ENCODE results near the gene DGKQ.
"Not testable (repeated sequence)": the region's sequence is repeated elsewhere in the genome, so short reads cannot be mapped to it uniquely, and the experiment has no call there.

Gene DGKQ

GRCh38 chr4:949656-950055 lies 23.7 kb downstream of the DGKQ start:
- no peak for DNase-seq (ENCODE audit: low spot score)

DNA sequence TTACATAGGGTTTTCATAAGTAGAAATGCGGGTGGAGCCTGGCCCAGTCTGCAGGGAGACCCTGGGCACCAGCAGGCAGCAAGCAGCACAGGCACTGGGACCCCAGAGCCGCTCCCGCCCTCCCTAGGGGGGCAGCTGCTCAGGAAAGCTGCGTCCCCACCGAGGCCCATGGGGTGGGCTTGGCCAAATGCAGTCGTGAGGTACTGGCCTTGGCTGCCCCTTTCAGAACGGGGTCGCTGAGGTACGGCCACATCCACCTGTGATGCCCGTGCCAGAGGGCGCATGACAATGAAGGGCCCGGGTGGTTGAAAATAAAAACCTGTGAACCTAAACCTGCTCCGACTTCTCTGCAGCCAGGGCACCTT lies 24.5 kb downstream of the DGKQ start:
- DNase-seq (ENCODE audit: low spot score): no peak

DNA sequence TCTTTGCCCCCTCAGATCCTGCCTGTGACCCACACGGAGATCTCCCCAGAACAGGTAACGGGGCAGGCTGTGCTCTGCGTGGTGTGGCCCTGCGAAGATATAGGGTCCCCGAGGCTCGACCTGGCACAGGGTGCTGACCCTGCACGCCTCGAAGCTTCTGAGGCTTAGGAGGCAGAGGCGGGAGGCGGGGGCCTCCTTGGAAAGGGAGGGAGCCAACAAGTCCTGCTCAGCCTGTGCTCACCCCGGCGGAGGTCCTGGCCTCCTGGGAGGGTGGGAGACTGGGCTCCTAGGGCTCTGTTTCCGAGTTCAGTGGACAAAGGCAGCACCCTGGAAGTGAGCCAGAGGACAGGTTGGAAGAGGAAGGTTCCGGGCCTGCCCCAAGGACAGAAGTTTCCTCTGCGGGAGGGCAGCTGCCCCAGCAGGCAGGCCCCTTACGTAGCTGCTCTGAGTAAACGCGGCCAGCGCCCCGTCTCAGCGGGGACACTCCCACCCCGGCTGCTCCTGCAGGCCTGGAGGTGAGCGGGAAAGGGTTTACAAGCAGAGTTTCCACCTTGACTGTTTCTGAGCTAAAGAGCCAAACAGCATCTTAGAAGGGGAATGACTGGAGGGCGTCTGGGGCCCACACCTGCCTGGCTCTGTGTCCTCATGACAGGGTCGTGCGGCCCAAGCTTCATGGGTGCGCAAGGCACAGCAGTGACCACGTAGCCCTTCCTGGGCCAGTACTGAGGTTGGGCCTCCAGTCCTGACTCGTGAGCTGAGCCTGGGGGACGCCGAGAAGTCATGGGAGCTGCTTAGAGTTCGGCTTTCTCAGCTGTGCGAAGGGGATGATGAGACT lies 25.1 kb downstream of the DGKQ start:
- DNase-seq (ENCODE audit: low spot score): no peak

DNA sequence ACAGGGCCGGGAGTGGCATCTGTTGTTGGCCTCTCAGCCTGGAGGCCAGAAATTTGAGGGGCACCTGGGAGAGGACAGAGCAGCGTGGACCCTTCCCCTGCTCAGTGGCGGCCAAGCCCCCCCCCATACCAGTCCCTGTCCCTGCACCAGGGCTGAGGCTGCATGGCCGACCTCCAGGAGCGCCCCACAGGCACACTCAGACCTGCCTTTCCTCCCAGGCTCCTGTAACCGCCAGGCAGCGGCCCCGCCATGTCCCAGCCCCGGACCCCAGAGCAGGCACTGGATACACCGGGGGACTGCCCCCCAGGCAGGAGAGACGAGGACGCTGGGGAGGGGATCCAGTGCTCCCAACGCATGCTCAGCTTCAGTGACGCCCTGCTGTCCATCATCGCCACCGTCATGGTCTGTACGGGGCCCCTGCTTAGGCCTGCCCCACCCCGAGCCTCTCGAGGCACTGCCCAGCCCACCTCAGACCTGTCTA lies 25.8 kb downstream of the DGKQ start:
- no peak for DNase-seq (ENCODE audit: low spot score)

DNA sequence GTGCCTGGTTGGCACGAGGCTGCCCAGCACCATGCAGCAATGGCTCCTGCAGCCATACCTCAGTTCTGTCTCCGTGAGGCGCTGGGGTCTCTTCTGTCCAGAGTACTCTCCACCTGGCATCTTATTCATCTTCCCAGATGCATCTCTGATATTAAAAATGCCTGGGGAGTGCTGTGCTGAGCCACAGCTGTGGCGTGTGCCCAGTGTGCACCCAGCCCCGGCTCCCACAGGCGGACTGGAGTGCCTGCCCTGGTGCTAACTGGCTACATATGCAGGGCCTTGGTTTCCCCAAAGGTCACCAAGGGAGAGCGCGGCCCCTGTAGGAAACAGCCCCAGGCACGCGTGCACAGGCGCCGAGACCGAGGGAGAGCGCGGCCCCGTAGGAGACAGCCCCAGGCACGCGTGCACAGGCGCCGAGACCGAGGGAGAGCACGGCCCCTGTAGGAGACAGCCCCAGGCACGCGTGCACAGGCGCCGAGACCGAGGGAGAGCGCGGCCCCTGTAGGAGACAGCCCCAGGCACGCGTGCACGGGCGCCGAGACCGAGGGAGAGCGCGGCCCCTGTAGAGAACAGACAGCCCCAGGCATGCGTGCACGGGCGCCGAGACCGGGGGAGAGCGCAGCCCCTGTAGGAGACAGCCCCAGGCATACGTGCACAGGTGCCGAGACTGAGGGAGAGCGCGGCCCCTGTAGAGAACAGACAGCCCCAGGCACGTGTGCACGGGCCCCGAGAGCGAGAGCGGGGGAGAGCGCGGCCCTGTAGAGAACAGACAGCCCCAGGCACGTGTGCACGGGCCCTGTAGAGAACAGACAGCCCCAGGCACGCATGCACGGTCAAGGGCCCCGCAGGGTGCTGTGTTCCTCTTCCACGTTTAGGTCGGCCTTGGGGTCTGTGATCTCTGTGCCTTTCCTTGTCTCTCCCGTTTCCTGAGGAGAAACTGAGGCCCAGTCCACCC lies 26.6 kb downstream of the DGKQ start:
- DNase-seq (ENCODE audit: low spot score): no peak

- no peak for DNase-seq (ENCODE audit: low spot score)
These were observed 27.3 kb downstream of the DGKQ start for GRCh38 chr4:946103-946450.

GRCh38 chr4:945274-946102 lies 27.9 kb downstream of the DGKQ start:
- no peak for DNase-seq (ENCODE audit: low spot score)

- not testable (repeated sequence) for DNase-seq (ENCODE audit: low spot score)
These were observed 33.9 kb downstream of the DGKQ start for GRCh38 chr4:939508-939907.

DNA sequence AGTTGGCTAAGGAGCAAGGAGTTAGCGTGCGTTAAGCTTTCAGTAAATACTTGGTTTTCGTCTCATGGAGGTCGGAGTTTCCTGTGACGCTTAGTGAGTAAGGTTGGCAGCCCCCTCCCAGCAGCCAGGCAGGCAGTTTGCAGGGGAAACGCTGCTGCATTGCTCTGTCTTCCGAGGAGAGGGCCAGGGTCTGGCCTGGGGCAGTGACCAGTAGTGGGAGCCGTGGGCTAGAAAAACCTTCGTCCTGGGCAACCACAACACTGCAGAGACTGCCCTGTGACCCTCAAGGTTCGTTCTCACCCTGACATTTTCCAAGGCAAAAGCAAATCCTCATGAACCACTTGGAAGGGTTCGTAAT lies 40.7 kb downstream of the DGKQ start:
- DNase-seq (ENCODE audit: low spot score): no peak

DNA sequence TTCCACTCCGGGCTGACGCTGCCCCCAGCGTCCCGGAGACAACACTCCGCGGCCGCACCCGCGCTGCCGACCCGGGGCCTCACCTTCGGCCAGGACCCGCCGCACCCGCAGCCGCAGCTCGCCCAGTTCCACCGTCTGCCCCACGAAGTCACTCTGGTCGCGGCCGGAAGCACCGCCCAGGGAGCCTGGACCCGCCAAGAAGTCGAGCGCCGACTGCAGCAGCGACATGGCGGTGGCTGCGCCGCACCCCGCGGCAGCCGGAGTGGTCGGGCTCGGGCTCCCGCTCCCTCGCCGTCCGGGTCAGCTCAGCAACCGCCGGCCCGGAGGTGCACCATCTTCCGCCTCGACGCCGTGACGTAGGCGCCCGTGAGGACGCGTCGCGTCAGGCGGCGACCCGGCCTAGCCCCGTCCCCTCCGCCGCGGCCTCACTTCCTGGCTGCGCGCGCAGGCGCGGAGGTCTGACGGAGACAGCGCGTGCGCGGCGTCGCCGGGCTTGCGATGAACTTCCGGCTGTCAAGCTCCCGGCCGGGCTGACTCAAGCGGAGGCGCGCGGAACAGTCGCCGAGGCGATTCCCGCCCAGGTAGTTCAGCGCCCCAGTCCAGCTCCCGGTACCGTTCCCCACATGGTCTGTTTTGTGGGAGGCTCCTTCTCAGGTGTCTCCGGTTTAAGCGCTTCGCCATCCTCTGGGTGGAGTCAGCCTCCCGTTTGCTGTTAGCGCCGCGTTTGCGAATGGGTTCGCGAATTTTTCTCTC lies 41.2 kb downstream of the DGKQ start, which contains the start of the genes GAK and TMEM175:
GAK (minus strand) TSS at position 357 of the 753 bp plus-strand sequence; CDS start at position 228, 129 bp downstream.
TMEM175 (plus strand) TSS at position 501 of the 753 bp plus-strand sequence. CDS start 15,280 bp downstream, outside the sequence.
- DNase-seq (ENCODE audit: low spot score): peak; percentile 95

GRCh38 chr4:931194-931959 lies 42.0 kb downstream of the DGKQ start:
- no peak for DNase-seq (ENCODE audit: low spot score)

GRCh38 chr4:930827-931193 lies 42.6 kb downstream of the DGKQ start:
- DNase-seq (ENCODE audit: low spot score): no peak

GRCh38 chr4:930028-930551 lies 43.3 kb downstream of the DGKQ start:
- DNase-seq (ENCODE audit: low spot score): no peak

- no peak for DNase-seq (ENCODE audit: low spot score)
These were observed 44.1 kb downstream of the DGKQ start for GRCh38 chr4:929096-929765.

GRCh38 chr4:927566-927965 lies 45.8 kb downstream of the DGKQ start:
- not testable (repeated sequence) for DNase-seq (ENCODE audit: low spot score)

DNA sequence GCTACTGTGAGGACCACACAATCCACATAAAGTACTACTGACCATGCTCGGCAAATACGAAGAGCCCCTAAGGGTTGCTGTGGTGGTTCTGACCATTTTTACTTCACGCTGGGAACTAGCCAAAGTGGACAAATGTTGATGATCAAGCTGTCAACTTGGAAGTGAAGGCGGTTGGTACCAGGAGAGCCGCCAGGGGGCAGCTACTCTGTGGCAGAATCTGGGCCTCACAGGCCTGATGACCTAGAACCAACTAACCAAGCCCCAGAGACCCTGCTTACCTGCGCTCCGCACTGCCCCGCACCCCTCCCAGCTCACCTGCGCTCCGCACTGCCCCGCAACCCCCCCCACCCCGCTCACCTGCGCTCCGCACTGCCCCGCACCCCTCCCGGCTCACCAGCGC lies 46.8 kb downstream of the DGKQ start:
- DNase-seq (ENCODE audit: low spot score): no peak

DNA sequence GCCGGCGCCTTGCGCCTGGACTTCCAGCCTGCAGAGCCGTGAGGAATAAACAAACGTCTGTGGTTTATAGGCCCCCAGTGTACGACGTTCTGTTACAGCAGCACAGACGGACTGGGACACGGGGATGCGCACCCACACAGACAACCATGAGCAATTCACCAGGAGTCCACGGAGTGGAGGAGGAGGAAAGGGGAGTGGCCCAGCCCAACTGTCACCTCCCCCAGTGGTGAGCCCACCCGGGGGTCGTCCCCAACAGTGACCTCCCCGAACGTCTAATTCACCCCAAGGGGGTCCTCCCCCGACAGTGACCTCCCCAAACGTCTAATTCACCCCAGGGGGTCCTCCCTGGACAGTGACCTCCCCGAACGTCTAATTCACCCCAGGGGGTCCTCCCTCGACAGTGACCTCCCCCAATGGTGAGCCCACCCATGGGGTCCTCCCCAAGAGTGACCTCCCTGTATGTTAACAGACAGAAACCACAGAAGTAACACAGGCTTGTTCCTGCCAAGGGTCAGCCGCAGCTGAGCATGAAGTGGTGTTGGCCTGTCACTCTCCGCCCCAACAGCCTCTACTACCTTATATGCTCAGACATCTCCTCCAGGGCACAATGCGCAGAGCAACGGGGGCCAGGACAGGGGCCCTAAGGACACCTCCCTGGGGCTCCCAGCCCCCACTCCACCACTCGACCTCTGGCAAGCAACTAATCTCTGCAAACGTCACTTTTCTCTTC lies 47.4 kb downstream of the DGKQ start:
- DNase-seq (ENCODE audit: low spot score): no peak

DNA sequence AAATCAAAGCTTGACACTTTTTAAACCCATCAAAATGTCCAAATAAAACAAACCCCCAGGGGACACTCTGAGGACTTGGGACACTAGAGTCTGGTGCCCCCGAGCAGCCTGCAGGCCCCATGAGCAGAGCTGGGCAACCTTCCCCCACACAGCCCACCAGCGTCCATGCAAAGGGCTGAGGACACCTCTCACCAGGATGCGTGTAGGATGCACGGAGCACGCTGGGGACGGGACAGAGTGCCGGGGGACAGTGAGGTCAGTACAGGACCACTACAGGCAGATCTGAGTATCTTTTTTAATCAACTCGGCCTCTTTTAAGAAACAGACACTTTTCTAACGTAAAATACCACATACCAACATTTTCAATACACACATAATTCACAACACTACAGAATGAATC lies 48.2 kb downstream of the DGKQ start:
- no peak for DNase-seq (ENCODE audit: low spot score)
